IgD-negative memory B cell (primary cell): ENCODE results near the gene PHACTR1. TPM values are rescaled to one million over a fixed set of nuclear protein-coding genes. Genes with fewer than 3 reads are reported as not detected.
"Not testable (repeated sequence)": the region's sequence is repeated elsewhere in the genome, so short reads cannot be mapped to it uniquely, and the experiment has no call there.

Experiments
- H3K27ac Mint-ChIP-seq, 3 donors: one replicate each; pipeline ENCODE4 v1.8.0; 2020 to 2022; ENCODE audit warnings: mild to moderate bottlenecking in 3 of 3, mixed read lengths in 3 of 3, moderate library complexity in 1 of 3
- H3K27me3 Mint-ChIP-seq: one replicate; pipeline ENCODE4 v1.8.0; 2021; ENCODE audit warnings: mixed read lengths
- H3K36me3 Mint-ChIP-seq: one replicate; pipeline ENCODE4 v1.8.0; 2020; ENCODE audit warnings: mild to moderate bottlenecking, mixed read lengths
- H3K4me1 Mint-ChIP-seq, 3 donors: one replicate each; pipeline ENCODE4 v1.8.0; 2020 to 2022; ENCODE audit warnings: mixed read lengths in 3 of 3, mild to moderate bottlenecking in 1 of 3
- H3K4me3 Mint-ChIP-seq, 4 donors: one replicate each; pipeline ENCODE4 v1.8.0; 2020 to 2022; ENCODE audit warnings: mild to moderate bottlenecking in 4 of 4, mixed read lengths in 4 of 4, moderate library complexity in 3 of 4
- H3K9me3 Mint-ChIP-seq, 3 donors: one replicate each; pipeline ENCODE4 v1.8.0; 2020 to 2021; ENCODE audit warnings: mixed read lengths in 3 of 3, mild to moderate bottlenecking in 1 of 3
- polyA plus RNA-seq: library from polyadenylated mRNA; unstranded; fragments of 300-500 nt; fragmentation: Illumina TruSeq; gene quantifications from one replicate; pipeline ENCODE4 v1.2.3, GENCODE V29; 2021

PHACTR1 gene
- polyA plus RNA-seq, 1 donor from 2014 or later: 12.8 TPM

DNA sequence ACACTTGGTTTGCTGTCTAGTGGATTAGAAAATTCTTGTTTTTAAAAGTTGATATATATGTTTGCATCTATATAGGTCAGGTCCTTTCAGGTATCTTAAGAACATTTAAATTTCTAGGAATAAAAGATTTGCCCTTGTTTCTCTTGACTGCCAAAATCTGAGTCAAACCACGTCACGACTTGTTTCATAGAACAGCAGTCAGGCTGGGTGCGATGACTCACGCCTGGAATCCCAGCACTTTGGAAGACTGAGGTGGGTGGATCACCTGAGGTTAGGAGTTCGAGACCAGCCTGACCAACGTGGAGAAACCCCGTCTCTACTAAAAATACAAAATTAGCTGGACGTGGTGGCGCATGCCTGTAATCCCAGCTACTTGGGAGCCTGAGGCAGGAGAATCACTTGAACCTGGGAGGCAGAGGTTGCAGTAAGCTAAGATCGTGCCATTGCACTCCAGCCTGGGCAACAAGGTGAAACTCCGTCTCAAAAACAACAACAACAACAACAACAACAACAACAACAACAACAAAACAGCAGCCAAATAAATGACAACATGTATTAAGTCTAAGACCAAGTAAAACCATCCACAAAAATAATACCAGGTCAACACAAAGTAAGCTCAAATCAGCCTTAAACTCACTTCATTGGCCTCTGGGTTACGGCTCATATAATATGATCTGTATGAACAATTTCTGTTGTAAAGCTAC is 46.3 kb downstream of the PHACTR1 start:
- not testable (repeated sequence) for H3K4me3 Mint-ChIP-seq, H3K36me3 Mint-ChIP-seq, H3K4me1 Mint-ChIP-seq, H3K27ac Mint-ChIP-seq, H3K27me3 Mint-ChIP-seq, H3K9me3 Mint-ChIP-seq

- Mint-ChIP-seq H3K4me3 (no peak overlapping the region), H3K4me1 (no peaks in the 10 kb centered on the region), H3K36me3 (peaks cover 1% of the 10 kb centered on the region), H3K27me3 (no peaks in the 10 kb centered on the region), H3K27ac (no peak overlapping the region), H3K9me3 (no peaks in the 10 kb centered on the region)
These were observed 49.8 kb downstream of the PHACTR1 start for GRCh38 chr6:12766365-12766764.

DNA sequence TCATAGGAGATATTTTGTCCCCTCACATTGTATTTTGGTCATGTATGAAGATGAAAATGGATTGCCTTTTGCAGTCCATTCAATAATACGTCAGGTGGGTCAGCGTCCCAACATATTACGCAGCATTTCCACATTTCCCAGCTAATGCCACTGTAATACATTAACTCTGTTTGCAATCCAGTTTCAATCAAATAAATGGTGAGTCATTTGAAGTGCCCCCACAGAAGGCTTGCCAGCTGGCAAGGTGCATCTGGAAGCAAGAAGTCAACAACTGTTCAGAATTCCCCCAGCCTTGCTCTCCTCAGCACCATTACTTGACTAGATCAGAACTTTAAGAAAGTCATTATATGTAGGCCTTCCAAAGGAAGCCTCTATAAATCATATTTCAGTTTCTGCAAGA is 50.4 kb downstream of the PHACTR1 start:
- H3K36me3 Mint-ChIP-seq: peaks cover 1% of the 10 kb centered on the region
- no peak overlapping the region for H3K27ac Mint-ChIP-seq
- no peaks in the 10 kb centered on the region for H3K4me1 Mint-ChIP-seq
- H3K4me3 Mint-ChIP-seq: no peak overlapping the region
- H3K27me3 Mint-ChIP-seq: peaks cover 2% of the 10 kb centered on the region
- no peaks in the 10 kb centered on the region for H3K9me3 Mint-ChIP-seq

DNA sequence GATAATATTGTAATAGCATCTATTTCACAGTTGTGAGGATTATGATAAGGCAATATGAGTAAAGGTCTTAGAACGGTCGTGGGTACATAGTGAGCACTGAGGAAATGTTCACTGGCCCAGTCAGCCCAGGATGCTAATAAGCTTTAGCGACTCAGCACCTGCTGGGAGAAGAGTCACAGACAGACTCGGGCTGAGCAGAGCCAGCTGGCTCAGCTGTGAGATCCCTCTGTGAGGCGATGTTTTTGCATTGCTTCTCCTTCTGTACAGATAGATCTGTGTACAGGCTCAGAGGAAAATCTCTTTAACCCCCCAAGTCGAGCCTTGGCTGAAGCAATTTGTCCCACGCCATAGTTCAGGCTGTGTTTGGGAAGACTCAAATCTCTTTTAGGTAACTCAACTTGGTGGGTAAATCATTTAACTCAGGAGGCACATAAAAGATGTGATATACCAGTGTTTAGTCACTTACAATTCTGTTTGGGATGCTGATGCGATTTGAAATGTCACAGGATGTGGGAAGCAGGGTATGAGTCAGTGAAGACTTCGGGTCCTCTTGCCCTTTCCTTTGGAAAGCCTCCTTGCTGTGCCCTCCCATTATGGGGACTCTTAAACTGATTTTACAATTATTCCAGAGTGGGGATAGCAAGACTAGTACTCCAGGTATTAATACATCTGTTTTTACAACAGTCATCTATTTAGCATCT is 53.1 kb downstream of the PHACTR1 start:
- peaks cover 6% of the 10 kb centered on the region for H3K27me3 Mint-ChIP-seq
- no peaks in the 10 kb centered on the region for H3K9me3 Mint-ChIP-seq
- no peak overlapping the region for H3K4me3 Mint-ChIP-seq

DNA sequence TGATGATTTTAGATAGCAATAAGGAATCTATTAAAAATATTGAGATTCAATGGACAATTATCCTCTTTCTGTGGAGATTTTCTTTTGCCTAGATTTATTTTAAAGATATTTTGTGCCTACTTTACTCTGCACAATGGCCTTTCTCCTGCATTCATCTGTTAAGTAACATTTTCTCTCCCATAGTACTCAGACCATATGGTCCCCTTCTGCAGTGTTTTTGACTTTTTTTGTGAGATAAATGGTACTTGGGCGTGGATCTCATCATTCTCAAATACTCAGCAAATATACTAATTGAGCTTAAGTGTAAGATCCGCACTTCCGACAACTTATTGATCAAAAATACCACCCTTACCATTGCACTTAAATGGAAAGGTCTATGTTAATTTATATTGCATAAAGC is 55.8 kb downstream of the PHACTR1 start:
- Mint-ChIP-seq H3K27ac (no peak overlapping the region), H3K36me3 (peaks cover 1% of the 10 kb centered on the region), H3K9me3 (no peaks in the 10 kb centered on the region), H3K4me1 (no peaks in the 10 kb centered on the region), H3K27me3 (peaks cover 6% of the 10 kb centered on the region), H3K4me3 (no peak overlapping the region)

More for the DNA sequence above, 53.1 kb downstream of the PHACTR1 start:
- Mint-ChIP-seq H3K36me3 (peaks cover 1% of the 10 kb centered on the region), H3K4me1 (no peaks in the 10 kb centered on the region), H3K27ac (no peak overlapping the region)

DNA sequence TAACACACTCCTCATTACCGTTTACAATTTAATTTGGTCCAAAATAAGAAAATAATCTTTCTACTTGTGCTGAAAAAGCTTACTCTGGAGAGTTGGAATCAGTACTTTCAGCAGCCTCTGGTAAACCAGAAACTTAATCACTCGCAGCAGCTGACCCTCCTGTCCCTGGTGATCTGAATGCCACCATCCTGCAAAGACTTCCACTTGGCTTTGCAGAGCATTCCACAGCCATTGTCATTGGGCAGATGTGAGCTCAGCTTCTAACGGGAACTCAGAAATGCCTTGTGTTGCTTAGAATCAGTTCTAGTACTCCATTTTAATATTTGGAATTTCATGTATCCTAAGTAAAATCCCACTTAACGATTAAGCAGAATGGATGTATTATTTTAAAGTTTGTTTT is 59.7 kb downstream of the PHACTR1 start:
- Mint-ChIP-seq H3K36me3 (no peaks in the 10 kb centered on the region), H3K27ac (no peak overlapping the region), H3K4me1 (no peaks in the 10 kb centered on the region), H3K9me3 (no peaks in the 10 kb centered on the region), H3K27me3 (peaks cover 12% of the 10 kb centered on the region), H3K4me3 (no peak overlapping the region)

DNA sequence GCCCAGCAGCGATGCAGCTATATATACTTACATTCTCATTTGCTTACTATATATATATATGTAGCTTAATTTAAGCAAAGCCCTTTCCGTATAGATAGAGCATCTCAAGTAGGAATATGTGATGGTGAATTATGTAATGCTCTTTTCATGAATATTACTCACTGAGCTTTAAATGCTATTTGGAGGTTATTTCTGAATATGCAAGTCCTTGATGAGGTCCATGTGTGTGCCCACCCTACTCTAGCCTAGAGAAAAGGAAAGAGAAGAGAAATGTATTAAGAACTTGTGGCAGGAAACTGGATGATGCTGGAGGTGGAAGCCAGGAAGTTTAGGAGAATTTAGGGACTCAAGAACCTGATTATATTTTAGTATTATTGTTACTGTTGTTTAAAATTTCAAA is 63.2 kb downstream of the PHACTR1 start:
- Mint-ChIP-seq H3K4me1 (no peaks in the 10 kb centered on the region), H3K9me3 (no peaks in the 10 kb centered on the region), H3K4me3 (no peak overlapping the region), H3K27ac (no peak overlapping the region), H3K36me3 (no peaks in the 10 kb centered on the region), H3K27me3 (peaks cover 11% of the 10 kb centered on the region)

- Mint-ChIP-seq H3K4me3 (no peak overlapping the region), H3K27me3 (peaks cover 11% of the 10 kb centered on the region), H3K36me3 (no peaks in the 10 kb centered on the region), H3K27ac (no peak overlapping the region), H3K4me1 (no peaks in the 10 kb centered on the region), H3K9me3 (no peaks in the 10 kb centered on the region)
These were observed 65.6 kb downstream of the PHACTR1 start for GRCh38 chr6:12782136-12782535.

GRCh38 chr6:12785301-12785700 is 68.7 kb downstream of the PHACTR1 start:
- H3K27me3 Mint-ChIP-seq: peaks cover 7% of the 10 kb centered on the region
- no peaks in the 10 kb centered on the region for H3K36me3 Mint-ChIP-seq

DNA sequence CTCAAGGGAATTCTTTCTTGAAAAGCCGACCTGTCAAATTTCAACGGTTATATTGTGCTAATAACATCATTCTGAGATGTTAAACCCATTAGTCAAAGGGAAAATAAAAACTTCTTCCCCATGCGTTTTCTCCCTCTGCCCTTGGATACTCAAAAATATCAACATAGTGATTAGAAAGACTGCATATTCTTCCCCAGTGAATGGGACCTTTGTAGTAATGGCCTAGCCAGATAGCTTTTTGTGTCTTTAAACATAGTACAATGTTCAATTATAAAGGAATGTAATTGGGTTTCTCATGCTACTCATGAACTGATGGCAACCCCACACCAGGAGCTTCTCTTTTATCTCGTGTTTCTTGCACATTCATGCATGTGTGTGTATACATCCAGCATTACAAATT is 69.4 kb downstream of the PHACTR1 start:
- H3K27me3 Mint-ChIP-seq: peaks cover 11% of the 10 kb centered on the region
- H3K4me1 Mint-ChIP-seq: no peaks in the 10 kb centered on the region
- H3K27ac Mint-ChIP-seq: no peak overlapping the region
- no peaks in the 10 kb centered on the region for H3K36me3 Mint-ChIP-seq
- no peak overlapping the region for H3K4me3 Mint-ChIP-seq
- no peaks in the 10 kb centered on the region for H3K9me3 Mint-ChIP-seq

More at GRCh38 chr6:12785301-12785700, 68.7 kb downstream of the PHACTR1 start:
- Mint-ChIP-seq H3K4me1 (no peaks in the 10 kb centered on the region), H3K9me3 (no peaks in the 10 kb centered on the region), H3K27ac (no peak overlapping the region), H3K4me3 (no peak overlapping the region)

DNA sequence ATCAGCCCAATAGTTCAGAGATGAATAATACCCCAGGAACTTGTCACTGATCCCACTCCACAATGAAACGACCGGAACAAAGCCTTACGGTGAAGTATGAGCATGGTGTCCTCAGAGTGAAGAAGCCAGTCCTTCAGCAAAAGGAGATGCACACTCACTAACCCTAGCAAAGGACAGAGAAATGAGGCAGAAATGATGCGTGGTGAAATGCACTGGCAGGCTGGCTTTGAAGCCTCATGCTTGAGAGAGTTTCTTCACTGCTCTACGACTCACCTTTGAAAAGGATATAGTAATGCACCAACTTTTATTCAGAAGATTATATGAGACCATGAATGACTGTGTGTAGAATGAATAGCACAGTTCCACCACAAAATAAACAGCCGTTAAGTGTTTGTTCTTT is 74.8 kb downstream of the PHACTR1 start:
- Mint-ChIP-seq H3K9me3 (no peaks in the 10 kb centered on the region), H3K27ac (no peak overlapping the region), H3K4me3 (no peak overlapping the region), H3K4me1 (no peaks in the 10 kb centered on the region), H3K27me3 (peaks cover 9% of the 10 kb centered on the region), H3K36me3 (no peaks in the 10 kb centered on the region)

GRCh38 chr6:12798326-12798725 is 81.8 kb downstream of the PHACTR1 start:
- H3K36me3 Mint-ChIP-seq: no peaks in the 10 kb centered on the region
- no peak overlapping the region for H3K27ac Mint-ChIP-seq
- H3K9me3 Mint-ChIP-seq: peaks cover 0 to 2% (median 0%) of the 10 kb centered on the region in 3 donors
- H3K4me3 Mint-ChIP-seq: no peak overlapping the region
- peaks cover 12% of the 10 kb centered on the region for H3K27me3 Mint-ChIP-seq
- no peaks in the 10 kb centered on the region for H3K4me1 Mint-ChIP-seq

- H3K9me3 Mint-ChIP-seq: peaks cover 0 to 2% (median 0%) of the 10 kb centered on the region in 3 donors
- H3K27me3 Mint-ChIP-seq: peaks cover 11% of the 10 kb centered on the region
- no peaks in the 10 kb centered on the region for H3K36me3 Mint-ChIP-seq
- H3K27ac Mint-ChIP-seq: no peak overlapping the region
- no peaks in the 10 kb centered on the region for H3K4me1 Mint-ChIP-seq
- no peak overlapping the region for H3K4me3 Mint-ChIP-seq
These were observed 83.6 kb downstream of the PHACTR1 start for GRCh38 chr6:12800120-12800519.

DNA sequence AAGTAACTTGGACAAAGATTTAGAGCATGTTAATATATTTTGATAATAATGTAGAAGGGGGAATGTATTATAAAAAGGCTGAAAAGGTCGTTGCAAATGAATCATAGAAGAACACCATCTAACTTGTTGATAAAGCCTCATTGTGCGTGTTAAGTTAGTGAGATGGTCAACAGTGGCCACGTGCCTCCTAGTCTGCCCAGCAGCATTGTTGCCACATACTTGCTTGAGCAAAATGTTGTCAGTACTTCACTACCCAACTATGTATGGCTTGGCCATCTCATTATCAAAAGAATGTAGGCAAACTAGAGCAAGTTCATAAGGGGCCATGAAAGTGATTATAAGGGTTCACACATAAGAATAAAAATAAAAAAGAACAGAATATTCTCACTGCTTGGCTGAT is 84.6 kb downstream of the PHACTR1 start:
- Mint-ChIP-seq H3K4me1 (no peaks in the 10 kb centered on the region), H3K4me3 (no peak overlapping the region), H3K36me3 (no peaks in the 10 kb centered on the region), H3K27me3 (peaks cover 11% of the 10 kb centered on the region), H3K9me3 (peaks cover 0 to 2% (median 0%) of the 10 kb centered on the region in 3 donors), H3K27ac (no peak overlapping the region)

GRCh38 chr6:12802440-12802839 is 85.9 kb downstream of the PHACTR1 start:
- H3K4me3 Mint-ChIP-seq: no peak overlapping the region
- H3K27ac Mint-ChIP-seq: no peak overlapping the region
- peaks cover 0 to 2% (median 0%) of the 10 kb centered on the region in 3 donors for H3K9me3 Mint-ChIP-seq
- peaks cover 7% of the 10 kb centered on the region for H3K27me3 Mint-ChIP-seq
- H3K4me1 Mint-ChIP-seq: no peaks in the 10 kb centered on the region
- no peaks in the 10 kb centered on the region for H3K36me3 Mint-ChIP-seq

- peaks cover 7% of the 10 kb centered on the region for H3K27me3 Mint-ChIP-seq
- H3K9me3 Mint-ChIP-seq: peaks cover 0 to 2% (median 0%) of the 10 kb centered on the region in 3 donors
- no peaks in the 10 kb centered on the region for H3K4me1 Mint-ChIP-seq
- H3K36me3 Mint-ChIP-seq: no peaks in the 10 kb centered on the region
- no peak overlapping the region for H3K4me3 Mint-ChIP-seq
- H3K27ac Mint-ChIP-seq: no peak overlapping the region
These were observed 86.9 kb downstream of the PHACTR1 start for GRCh38 chr6:12803486-12803885.
